ENCODE results near the gene SLCO4A1.

The SLCO4A1 gene

DNA sequence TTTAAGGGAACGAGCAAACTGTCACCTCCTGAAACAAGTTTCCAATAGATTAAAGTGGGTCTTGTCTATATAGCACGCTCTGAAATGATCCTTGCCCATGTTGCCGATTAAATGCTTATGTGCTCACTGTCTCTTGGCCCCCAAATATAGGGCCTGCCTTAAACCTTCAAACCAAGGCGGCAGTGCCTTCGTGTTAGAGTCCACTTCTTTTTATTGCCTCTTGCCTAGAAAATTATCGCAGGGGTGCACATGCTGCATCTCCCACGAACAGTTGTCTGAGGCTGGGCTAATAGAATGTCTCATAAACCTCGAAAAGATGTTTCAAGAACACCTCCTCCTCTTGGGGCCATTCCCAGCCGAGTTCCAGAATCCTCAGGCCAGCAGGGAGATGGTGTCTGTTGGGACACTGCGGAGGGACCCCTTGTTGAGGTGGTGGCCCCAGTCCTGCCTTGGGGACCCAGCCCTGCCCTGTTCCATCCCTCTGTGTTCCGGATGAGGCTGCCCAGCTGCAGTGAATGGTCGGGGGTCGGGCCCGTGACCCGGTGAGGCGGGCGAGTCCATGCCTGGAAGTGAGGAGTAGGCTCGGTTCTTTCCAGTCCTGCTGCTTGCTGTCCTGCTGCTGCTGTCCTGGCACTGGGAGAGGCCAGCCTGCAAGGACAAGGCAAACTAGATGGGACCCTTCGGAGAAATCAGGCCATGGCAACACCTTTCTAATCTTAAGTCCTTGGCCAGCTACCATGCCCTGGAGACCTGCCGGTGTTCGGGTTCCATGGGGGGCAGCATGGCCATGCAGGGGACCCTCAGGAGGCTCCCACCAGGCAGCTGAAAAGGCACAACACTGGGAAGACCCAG, 34.7 kb upstream of the SLCO4A1 start:
- no peak for DNase-seq (ENCODE audit: low spot score)

DNA sequence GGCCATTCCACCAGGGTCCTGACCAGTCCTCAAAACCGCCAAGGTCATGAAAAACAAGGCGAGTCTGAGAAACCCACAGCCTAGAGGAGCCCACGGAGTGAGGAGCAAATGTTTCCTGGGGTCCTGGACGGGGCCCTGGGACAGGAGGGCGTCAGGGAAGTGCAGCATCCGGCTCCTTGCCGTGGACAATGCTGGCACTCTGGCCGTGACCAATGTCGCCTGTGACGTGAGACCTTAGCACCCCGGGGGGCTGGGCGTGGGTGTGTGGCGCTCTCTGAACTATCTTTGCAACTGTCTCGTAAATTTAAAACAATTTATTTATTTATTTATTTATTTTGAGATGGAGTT, 34.1 kb upstream of the SLCO4A1 start:
- no peak for DNase-seq (ENCODE audit: low spot score)

DNA sequence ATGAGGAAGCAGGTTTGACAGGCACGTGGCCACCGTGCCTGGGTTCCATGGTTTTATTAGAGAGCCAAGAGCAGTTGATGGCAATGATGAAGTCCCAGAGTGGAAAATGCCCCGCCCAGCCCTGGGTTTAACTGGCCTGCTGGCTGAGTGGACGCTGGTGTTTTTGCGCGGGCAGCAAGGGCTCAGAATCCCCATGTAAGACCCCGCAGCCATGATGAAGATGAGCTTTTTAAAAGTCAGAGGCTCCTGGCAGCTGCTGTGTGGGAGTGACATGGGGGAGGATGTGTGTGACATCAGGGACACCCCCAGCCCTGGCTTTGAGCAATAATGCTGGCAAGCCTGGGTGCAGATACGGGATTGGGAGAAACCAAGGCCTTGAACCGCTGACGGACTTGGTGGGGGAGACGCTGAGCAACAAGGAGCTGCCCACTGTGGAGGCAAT, 33.0 kb upstream of the SLCO4A1 start:
- no peak for DNase-seq (ENCODE audit: low spot score)

DNA sequence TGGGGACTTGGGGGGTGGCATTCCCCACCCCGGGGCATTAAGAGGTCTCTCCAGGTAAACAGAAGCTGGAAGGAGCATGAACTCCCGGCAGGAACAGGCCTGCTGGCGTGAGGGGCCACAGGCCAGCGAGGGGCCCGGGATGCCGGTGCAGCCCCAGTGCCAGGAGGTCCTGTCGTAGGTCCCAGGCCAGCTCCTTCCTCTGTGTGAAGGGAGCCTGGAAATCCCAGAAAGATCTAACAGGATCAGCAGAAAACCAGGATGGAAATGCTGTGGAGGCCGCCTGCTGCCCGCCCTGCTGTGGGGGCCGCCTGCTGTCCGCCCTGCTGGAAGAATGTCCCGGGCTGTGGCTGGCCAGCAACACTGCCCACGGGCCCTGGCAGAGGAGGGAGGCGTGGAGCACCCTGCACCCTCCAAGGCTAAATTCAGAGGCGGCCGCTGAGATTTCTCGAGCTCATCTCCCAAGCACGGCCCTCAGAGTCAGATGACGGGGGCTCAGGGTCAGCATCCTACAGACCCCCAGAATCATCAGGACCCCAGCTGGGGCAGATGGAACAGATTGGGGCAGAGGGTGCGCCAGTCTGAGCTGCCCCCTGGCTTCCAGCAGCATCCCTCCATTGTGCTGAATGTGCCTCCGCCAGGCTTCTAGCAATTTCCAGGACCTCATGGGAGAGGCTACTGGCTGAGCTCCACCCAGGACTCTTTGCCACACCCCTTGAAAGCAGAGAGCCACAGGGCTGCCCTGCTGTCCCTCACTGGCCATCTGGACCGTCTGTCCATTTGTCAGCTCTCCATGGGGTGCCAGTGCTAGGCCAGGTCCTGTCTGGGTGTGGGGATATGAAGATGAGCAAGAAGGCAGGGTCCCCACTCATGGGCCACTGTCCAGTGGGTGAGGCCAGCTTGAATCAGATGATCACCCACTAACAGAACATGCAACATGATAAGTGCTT, 32.2 kb upstream of the SLCO4A1 start:
- no peak for DNase-seq (ENCODE audit: low spot score)

DNA sequence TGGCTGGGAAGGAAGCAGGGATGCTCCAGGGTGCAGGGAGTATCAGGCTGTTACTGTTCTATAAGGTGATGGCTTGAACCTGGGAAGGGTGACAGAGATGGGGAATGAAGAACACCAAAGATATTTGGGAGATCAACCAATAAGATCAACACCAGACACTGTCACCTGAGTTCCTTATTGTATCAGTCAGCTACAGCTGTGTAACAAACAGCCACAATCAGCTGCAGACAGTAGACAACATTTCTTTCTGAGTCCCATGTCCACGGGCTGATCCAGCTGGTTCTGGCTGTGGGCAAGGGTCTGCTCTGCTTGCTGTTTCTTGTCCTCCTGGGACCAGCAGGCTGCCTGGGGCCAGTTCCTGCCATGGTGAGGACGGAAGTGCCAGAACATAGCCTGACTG, 31.3 kb upstream of the SLCO4A1 start:
- DNase-seq (ENCODE audit: low spot score) = no peak

DNA sequence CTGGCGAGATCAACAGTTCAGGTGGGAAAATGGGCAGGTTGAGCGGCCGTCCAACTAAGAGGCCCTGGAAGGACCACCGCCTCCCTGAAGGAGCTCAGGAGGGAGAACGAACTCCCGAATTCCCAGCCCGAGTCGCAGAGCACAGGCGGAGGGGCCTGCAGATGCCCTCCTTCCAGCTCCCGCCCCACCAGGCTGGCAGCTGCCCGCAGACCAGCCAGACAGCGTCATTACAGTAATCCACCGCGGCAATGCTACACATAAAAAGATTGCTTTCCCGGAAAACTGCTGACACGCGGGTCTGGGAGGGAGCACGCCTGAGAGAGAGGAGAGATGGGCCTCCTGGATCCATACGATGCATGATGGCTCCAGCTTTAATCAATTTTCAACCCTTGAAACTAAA, 30.5 kb upstream of the SLCO4A1 start:
- no peak for DNase-seq (ENCODE audit: low spot score)

DNA sequence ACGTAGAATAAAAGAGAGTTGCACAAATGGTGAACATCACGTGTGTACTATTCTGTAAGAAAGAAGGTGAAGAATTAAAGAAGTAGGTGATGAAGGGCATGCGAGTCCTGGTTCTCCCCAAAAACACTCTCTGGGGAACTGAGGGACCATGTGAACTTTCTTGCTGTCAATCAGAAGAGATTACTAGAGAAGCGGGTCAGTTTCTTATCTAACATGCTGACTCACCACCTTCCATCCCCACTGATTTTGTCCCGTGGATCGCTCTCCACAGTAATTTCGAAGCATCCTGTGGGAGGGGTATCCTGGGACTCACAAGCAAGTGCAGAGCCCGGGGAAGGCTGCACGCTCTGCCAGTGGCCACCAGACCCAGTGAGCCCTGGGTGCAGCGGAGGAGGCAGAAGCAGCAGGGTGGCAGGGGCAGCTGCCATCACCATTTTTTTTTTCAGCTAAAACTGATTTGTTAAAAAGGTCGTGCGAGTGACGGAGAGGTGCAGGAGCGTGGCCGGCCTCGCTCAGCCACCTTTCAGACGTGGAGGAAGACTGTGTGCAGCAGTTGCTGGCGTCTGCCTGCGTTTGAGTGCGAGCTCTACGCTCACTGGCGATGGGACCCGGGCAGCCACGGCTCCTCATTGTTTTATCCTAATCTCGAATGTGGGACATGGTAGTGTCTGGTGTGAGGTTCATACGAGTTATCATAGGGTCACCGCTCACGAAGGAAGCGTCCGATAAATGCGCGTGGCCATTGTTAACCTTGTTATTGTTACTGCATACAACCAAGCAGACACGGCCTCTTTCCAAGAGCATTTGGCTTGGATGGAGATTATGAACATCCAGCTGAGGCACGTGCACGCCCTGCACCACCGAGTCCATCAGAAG, 28.0 kb upstream of the SLCO4A1 start:
- DNase-seq (ENCODE audit: low spot score) = no peak

DNA sequence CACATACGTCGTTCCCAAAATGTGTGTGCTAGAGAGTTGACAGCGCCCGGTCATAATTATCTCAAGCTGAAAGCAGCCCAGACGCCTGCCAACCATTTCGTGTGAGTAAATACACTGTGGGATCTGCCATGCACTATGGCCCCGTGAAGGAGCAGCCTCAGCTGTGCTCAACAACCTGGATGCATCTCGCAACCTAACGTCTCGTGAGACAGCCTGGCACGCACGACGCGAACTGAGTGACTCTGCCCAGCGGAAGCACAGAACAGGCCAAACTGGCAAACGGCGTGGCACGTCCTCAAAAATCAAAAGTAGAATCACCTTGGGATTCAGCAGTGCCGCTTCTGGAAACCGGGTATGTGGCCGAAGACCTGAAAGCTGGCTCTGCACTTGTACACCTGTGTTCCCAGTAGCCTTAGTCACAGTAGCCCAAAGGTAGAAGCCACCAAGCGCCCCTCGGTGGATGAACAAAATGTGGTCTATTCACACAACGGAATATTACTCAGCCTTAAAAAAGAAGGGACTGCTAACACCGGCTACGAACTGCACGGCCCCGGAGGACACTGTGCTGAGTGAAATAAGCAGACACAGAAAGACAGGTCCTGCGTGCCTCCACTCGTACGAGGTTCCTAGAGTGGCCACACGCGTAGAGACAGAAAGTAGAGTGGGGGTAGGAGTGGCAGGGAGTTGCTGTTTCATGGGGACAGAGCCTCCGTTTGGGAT, 27.2 kb upstream of the SLCO4A1 start:
- DNase-seq (ENCODE audit: low spot score) = no peak

DNA sequence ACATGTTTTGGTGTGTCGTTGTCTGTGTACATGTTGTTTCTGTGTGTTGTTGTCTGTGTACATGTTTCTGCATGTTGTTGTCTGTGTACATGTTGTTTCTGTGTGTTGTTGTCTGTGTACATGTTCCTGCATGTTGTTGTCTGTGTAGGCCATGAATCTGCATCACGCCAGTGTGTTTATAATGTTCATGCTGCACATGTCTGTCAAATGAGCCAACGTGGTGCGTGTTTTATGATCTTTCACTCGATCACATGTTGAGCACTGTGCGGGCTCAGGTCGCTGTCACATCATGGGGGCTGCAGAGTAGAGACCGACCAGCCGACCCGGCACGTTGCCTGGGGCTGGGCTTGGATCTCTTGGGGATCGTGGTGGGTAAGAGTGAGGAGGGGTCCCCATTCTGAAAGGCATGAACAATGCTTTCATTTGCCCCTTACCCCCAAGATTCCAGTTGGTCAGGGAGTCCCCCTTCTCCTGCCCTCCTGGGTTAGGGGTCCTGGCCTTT, 26.5 kb upstream of the SLCO4A1 start:
- no peak for DNase-seq (ENCODE audit: low spot score)

DNA sequence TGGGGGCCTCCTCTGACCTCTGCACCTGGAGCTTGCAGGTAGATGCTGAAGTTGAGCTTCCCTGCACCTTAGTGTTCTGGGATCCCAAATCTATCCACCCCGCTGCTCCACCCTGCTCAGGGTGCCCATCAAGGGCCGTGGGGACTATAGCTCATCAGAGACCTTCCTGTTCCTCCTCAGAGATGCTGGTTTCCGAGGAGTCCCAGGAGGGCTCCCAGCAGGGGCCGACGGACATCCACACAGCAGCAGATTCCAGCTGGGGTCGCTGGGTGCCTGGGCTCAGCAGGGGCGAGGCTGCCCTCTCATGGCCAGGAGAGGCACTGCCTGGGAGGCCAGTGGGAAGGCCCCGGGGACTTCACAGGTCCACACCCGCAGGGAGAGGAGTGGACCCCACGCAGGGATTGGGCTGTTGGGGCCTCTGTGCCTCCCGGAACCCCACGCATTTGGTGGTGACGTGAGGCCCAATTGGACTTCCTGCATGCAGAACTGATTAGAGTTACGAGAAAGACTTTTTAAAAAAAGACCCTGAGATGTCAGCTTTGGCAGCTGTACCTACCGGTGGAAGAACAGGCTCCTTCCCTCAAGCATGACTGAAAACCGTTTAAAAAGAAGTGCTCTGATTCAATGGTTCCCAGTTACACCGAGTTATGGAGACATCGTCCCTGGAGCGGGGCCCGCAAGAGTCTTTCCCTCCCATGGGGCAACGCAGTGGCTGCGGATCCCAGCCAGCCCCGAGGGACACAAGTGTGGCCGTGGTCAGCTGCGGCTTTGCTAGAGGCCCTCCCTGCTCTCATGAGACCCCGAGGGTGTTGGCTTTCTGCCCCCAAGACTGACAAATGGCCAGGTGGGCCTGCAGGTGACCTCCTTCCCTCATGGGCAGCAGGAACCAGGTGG, 25.3 kb upstream of the SLCO4A1 start:
- DNase-seq (ENCODE audit: low spot score) = peak; percentile 86

DNA sequence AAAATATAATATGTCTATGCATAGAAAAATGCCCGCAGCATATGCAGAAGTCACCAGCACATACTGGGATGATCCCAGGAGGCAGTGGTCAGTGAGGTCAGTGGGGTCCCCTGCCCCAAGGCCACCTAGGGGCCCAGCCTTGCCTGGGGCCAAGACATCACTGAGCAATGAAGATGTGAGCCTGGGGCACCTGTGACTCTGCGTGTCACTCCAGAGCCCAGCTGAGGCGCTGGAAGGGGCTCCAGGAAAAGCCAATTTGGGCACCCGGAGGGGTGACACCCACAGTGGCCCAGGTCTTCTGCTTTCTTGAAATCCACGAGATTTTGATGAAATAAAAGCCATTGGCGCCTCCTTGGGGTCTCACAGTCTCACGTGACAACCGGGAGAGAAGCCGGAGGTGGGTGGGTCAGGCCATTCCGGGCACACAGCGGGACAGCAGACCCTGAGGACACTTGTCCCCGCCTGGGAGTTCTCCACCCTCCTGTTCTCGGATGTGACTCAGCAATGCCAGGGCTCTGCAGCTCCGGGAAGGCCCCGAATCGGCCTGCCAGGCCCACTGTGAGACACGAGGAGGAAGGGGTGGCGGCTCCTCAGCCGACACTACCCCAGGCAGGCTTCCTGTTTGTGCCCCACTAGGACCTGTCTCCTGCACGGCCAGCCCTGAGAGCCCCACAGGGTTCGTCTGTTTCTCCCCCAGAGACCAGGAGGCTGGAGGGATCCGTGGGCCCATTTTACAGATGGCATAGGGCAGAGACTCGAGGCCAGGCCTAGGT, 24.4 kb upstream of the SLCO4A1 start:
- DNase-seq (ENCODE audit: low spot score) = no peak

DNA sequence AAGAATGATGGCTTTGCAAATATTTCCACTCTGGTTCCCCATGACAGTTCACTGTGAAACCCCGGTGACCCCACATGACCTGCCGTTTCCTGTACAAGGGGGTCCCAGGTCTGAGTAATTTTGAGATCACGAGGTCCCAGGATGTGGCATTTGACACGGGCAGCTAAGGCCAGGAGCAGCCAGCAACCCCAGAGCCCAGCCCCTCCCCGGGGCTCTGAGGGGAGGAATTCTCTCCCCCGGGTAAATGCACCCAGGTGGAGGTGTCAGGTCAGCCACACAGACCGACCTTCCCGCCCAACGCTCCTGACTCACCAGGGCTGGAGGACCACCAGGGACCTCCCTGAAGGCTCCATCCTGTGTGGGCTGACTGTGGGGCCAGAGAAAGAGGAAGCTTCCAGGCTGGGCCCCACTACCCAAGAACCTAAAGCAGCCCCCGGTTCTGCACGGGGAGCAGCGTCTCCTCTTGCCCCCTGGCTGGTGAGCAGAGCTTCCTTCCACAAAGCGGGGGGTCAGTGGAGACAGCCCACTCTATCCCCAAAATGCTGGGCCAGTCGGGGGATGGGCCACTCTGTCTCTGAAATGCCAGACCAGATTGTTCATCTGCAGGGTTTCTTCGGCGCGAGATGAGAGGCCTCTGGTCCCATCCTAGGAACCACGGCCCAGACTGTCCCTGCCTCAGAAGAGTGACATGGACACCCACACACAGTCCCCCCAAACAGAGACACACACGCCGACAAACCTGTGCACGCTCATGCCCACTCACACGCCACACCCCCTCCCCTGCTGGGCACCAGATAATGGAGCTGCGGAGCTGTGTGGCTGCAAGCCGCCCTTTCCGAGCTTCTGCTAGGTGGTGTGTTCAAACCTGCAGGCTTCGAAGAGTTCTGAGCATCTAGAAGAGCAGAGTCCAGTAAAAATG, 23.4 kb upstream of the SLCO4A1 start:
- DNase-seq (ENCODE audit: low spot score) = no peak

DNA sequence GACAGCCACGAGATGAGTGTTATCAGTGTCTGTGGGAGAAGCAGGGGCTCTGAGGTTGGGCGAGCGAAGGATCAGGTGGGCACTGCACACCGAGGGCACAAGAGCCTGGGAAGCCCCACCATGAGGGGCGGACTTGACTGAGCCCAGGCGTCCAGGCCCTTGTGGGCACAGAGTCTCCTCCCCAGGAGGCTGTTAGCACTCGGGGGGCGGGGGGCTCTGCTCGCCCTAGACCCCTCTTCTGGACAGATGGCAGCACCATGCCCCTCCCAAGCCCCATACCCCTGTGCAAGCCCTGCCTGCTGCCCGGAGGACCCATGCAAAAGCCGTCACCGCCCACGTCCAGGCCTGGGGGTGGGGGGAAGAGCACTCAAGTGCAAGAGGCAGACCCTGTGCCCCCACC, 21.7 kb upstream of the SLCO4A1 start:
- DNase-seq (ENCODE audit: low spot score) = no peak

DNA sequence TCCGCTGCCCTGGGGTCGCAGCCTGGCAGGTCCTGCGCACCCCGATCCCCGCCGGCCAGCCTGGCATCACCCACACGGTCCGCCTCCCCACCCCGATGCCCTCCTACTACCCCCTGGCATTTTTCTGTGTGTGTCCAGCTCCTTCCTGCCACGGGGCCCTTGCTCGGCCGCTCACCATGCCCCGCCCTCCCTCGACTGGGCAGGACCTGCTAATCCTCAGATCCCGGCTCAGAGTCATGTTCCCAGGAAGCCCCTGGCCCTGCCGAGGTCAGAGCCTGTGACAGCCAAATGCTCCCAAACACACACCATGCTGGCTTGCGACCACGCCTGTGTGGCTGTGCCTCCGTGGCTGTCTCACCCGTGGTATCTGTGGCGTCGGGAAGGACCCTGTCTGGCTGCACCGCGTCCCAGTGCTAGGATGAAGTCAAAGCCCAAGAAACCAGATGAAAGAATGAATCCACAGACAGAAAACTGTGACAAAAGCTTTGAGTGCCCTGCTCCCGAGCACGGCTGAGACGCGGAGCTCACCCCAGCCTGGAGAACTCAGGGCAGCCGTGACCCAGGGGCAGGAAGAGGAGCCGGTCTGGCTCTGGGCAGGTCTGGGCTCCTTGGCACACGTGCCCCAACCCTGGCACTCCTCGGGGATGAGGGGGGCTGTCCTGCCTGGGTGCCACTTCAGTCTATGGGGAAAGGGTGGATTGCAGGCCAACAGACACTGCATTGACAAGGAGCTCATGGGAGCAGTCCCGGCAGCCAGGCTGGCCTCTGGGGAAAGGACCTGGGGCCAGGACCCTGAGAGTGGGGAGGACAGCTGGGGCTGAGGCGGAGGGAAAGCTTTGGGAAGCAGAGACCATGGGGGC, 20.8 kb upstream of the SLCO4A1 start:
- no peak for DNase-seq (ENCODE audit: low spot score)

DNA sequence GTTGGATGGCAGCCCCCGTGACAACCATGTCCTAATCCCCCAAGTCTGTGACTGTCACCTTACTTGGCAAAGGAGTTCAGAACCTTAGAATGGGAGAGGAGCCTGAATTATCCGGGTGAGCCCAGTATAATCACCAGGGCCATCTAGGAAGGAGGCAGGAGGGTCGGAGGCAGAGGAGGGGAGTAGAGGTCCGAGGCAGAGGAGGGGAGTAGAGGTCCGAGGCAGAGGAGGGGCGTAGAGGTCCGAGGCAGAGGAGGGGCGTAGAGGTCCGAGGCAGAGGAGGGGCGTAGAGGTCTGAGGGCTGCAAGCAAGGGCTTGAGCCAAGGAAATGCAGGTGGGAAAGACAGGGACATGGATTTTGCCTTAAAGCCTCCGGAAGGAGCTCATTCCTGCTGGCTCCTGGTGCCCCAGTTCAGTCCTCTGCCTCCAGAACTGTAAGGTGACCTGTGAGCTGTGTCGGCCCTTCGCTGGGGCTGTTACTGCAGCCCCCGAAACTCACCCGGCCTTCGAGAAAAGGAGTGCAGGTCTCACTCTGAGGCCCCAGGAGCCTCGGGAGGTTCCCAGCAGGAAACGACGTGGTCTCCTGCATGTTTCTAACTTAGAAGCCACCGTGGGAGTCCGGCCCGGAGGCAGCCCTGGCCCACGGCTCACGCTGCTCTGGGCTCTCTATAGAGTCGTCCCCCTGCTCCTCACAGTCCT, 20.0 kb upstream of the SLCO4A1 start:
- DNase-seq (ENCODE audit: low spot score) = no peak

DNA sequence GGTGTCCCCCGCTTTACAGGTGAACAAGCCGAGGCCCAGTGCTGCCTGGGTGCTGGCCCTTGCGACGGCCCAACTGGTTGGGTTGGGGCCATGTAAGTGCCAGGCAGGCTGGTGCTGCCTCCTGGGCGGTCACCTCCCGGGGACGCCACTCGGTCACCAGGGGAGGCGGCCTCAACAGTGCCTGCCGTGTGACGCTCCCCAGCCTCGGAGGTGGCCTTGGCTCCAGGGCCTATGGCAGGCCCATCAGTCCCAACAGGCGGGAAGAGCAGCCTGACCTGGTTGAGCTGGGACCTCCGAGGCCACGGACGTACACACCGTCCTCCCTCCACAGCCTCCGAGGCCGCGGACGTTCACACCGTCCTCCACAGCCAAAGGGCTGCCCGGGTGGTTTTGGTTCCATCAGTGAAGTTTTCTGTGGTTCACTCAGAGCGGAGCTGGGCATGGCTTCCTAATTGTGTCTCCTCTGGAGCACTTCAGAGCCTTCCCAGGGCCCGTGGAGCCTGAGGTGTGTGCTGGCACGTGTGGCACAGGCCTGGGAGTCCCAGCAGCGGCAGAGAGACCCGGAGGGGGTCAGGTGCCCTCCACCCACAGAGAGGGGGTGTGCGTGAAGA, 19.3 kb upstream of the SLCO4A1 start:
- no peak for DNase-seq (ENCODE audit: low spot score)

Data from iPS-NIHi11 (cell line).